Body of pancreas (tissue), 4 donors: ENCODE results near the gene NPW.

ENCODE experiments used
- POLR2A ChIP-seq, 3 donors: fragments of 450-650 bp; IDR thresholded peaks; one replicate each; pipeline ENCODE4 v1.6.1; 2016; ENCODE audit warnings: antibody characterized with exemption in 3 of 3, mild to moderate bottlenecking in 2 of 3
- TF ChIP-seq, protein P1 (sequence below), 7 experiments: fragments of 450-650 bp in 4 of 7; fragments of 200-600 bp in 3 of 7; sonication (generic) in 3 of 7; IDR thresholded peaks; one replicate each; pipeline ENCODE4 v1.5.1; 2016 to 2019; ENCODE audit warnings: antibody characterized with exemption in 7 of 7

DNA sequence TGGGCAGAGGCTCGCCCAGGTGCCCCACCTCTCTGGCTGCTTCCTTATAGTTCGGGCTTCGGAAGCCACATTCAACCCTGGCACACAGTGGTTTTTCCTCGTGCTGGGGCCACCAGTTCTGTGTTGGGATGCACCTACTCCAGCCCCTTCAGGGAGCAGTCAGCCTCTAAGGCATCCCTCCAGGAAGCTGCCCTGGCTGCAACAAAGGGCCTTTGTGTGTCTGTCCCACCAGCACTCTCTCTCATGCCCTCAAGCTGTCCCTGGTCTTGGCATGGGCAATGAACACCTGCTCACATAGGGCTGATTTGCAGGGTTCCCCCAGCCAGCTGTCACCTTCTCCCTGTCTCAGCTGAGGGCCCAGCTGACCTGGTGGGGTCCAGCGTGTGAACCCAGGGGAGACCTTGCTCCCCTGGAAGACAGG lies 37.6 kb upstream of the NPW start:
- TF ChIP-seq, protein P1, sequence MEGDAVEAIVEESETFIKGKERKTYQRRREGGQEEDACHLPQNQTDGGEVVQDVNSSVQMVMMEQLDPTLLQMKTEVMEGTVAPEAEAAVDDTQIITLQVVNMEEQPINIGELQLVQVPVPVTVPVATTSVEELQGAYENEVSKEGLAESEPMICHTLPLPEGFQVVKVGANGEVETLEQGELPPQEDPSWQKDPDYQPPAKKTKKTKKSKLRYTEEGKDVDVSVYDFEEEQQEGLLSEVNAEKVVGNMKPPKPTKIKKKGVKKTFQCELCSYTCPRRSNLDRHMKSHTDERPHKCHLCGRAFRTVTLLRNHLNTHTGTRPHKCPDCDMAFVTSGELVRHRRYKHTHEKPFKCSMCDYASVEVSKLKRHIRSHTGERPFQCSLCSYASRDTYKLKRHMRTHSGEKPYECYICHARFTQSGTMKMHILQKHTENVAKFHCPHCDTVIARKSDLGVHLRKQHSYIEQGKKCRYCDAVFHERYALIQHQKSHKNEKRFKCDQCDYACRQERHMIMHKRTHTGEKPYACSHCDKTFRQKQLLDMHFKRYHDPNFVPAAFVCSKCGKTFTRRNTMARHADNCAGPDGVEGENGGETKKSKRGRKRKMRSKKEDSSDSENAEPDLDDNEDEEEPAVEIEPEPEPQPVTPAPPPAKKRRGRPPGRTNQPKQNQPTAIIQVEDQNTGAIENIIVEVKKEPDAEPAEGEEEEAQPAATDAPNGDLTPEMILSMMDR (IDR thresholded peaks at IDR 0.05) = no peak
- no peak for TF ChIP-seq POLR2A (IDR thresholded peaks at IDR 0.05)
